Frontal cortex (tissue), 4 donors: Measurements from ENCODE around the gene DPM3. TPM values are rescaled to one million over a fixed set of nuclear protein-coding genes. Genes with fewer than 3 reads are reported as not detected.
"Not testable (repeated sequence)": the region's sequence is repeated elsewhere in the genome, so short reads cannot be mapped to it uniquely, and the experiment has no call there.

ENCODE experiments used
- DNase-seq, 2 donors: peaks; one replicate each; pipeline ENCODE4 v3.0.0; 2012; ENCODE audit warnings: low spot score in 2 of 2
- FAIRE-seq: peaks from 2 replicates; lab custom pipeline; 2012; peaks lifted over from hg19 to GRCh38; lab: Jason Lieb, UNC
- total RNA-seq: library from RNA; depleted of rRNA; stranded (reverse); fragments of >200 nt; gene quantifications from one replicate; pipeline ENCODE4 v1.2.3, GENCODE V29; 2014
- donor health status: control.
- donor health status: control.
- donor health status: control.

The DPM3 gene
- total RNA-seq, 1 donor from 2014 or later: 15.1 TPM

- no peak for FAIRE-seq
- DNase-seq: peak; percentile 91 to 96
These were observed 36.3 kb upstream of the DPM3 start for GRCh38 chr1:155176544-155177071.

- no peak for FAIRE-seq
- DNase-seq: no peak
These were observed 35.6 kb upstream of the DPM3 start for GRCh38 chr1:155175927-155176371.

- FAIRE-seq (no peak), DNase-seq (peak in 1 of 2 donors; percentile 39)
These were observed 35.1 kb upstream of the DPM3 start for GRCh38 chr1:155175281-155175926.

GRCh38 chr1:155174324-155175280 lies 34.3 kb upstream of the DPM3 start:
- DNase-seq (peak; percentile 62 to 65), FAIRE-seq (no peak)

GRCh38 chr1:155173478-155174323 lies 33.4 kb upstream of the DPM3 start, which contains the start of gene TRIM46:
Gene TRIM46 (plus strand): TSS chr1:155173849. CDS start chr1:155173967, 118 bp downstream.
- FAIRE-seq (no peak), DNase-seq (peak; percentile 62 to 73)

- no peak for FAIRE-seq
- DNase-seq: peak; percentile 88 to 93
These were observed 32.6 kb upstream of the DPM3 start, which contains the start of gene KRTCAP2 for GRCh38 chr1:155172732-155173477. Gene KRTCAP2 (minus strand): TSS chr1:155173304. CDS start chr1:155173224, 80 bp downstream.

- peak in 1 of 2 donors; percentile 20 for DNase-seq
- no peak for FAIRE-seq
These were observed 31.8 kb upstream of the DPM3 start for GRCh38 chr1:155171836-155172731.

- DNase-seq: no peak
- FAIRE-seq: no peak
These were observed 30.5 kb upstream of the DPM3 start for GRCh38 chr1:155170806-155171205.

- DNase-seq: no peak
These were observed 29.9 kb upstream of the DPM3 start for GRCh38 chr1:155170101-155170785.

GRCh38 chr1:155169541-155169940 lies 29.2 kb upstream of the DPM3 start:
- DNase-seq (no peak), FAIRE-seq (no peak)

More at GRCh38 chr1:155170101-155170785, 29.9 kb upstream of the DPM3 start:
- no peak for FAIRE-seq

- DNase-seq: no peak
- no peak for FAIRE-seq
These were observed 28.3 kb upstream of the DPM3 start for GRCh38 chr1:155168456-155169210.

GRCh38 chr1:155168105-155168445 lies 27.7 kb upstream of the DPM3 start:
- not testable (repeated sequence) for DNase-seq, FAIRE-seq

- DNase-seq: peak; percentile 72 to 76
- no peak for FAIRE-seq
These were observed 27.1 kb upstream of the DPM3 start for GRCh38 chr1:155167166-155168104.

- peak; percentile 28 to 62 for DNase-seq
- FAIRE-seq: no peak
These were observed 26.3 kb upstream of the DPM3 start for GRCh38 chr1:155166471-155167165.

- no peak for DNase-seq
- no peak for FAIRE-seq
These were observed 25.7 kb upstream of the DPM3 start for GRCh38 chr1:155166051-155166470.
